ENCODE results near the gene EML2.

The EML2 gene

GRCh38 chr19:45591004-45591637, 48.1 kb downstream of the EML2 start:
- DNase-seq, result peak in 7 of 58 donors; percentile 3 to 15 (median 7)

GRCh38 chr19:45590300-45591003, 48.7 kb downstream of the EML2 start:
- no peak for DNase-seq

- no peak for DNase-seq
Observed at GRCh38 chr19:45589768-45590167, 49.4 kb downstream of the EML2 start.

GRCh38 chr19:45587873-45588272, 51.3 kb downstream of the EML2 start:
- no peak for DNase-seq

GRCh38 chr19:45585158-45585577, 54.0 kb downstream of the EML2 start:
- no peak for DNase-seq

GRCh38 chr19:45584332-45585157, 54.7 kb downstream of the EML2 start, which contains the start of gene OPA3:
OPA3 (minus strand) TSS chr19:45584802; CDS start chr19:45584764, 38 bp downstream.
- DNase-seq, result peak; percentile 95 to 100 (median 99)

GRCh38 chr19:45581576-45581975, 57.6 kb downstream of the EML2 start:
- peak in 1 of 58 donors; percentile 3 for DNase-seq

- DNase-seq, result peak in 1 of 58 donors; percentile 12
Observed at GRCh38 chr19:45578861-45579260, 60.3 kb downstream of the EML2 start.

GRCh38 chr19:45577111-45577905, 61.9 kb downstream of the EML2 start:
- peak in 1 of 58 donors; percentile 13 for DNase-seq

GRCh38 chr19:45576682-45577081, 62.5 kb downstream of the EML2 start:
- no peak for DNase-seq

GRCh38 chr19:45575216-45575615, 64.0 kb downstream of the EML2 start:
- DNase-seq, result no peak

GRCh38 chr19:45574526-45574925, 64.7 kb downstream of the EML2 start:
- DNase-seq, result no peak

- DNase-seq, result no peak
Observed at GRCh38 chr19:45571457-45572220, 67.6 kb downstream of the EML2 start.

GRCh38 chr19:45569619-45570421, 69.4 kb downstream of the EML2 start:
- DNase-seq, result peak in 25 of 58 donors; percentile 2 to 48 (median 12)

- DNase-seq, result no peak
Observed at GRCh38 chr19:45568732-45569131, 70.5 kb downstream of the EML2 start.

GRCh38 chr19:45567609-45568008, 71.6 kb downstream of the EML2 start:
- DNase-seq, result no peak

GRCh38 chr19:45564131-45564780, 74.9 kb downstream of the EML2 start:
- DNase-seq, result no peak

GRCh38 chr19:45560686-45561085, 78.5 kb downstream of the EML2 start:
- DNase-seq, result no peak

GRCh38 chr19:45560038-45560437, 79.2 kb downstream of the EML2 start:
- DNase-seq, result no peak
